HG02840 (cell line): Measurements from ENCODE around the gene HINT3.
"Not testable (repeated sequence)": the region's sequence is repeated elsewhere in the genome, so short reads cannot be mapped to it uniquely, and the experiment has no call there.

Experiments used
- ATAC-seq: cut with Tn5 transposase; IDR thresholded peaks from one replicate; pipeline ENCODE4 v1.9.1; 2021; ENCODE audit warnings: mild to moderate bottlenecking, moderate library complexity, moderate number of reproducible peaks; ENCODE audit not compliant: unreplicated experiment, low FRiP score

The HINT3 gene

DNA sequence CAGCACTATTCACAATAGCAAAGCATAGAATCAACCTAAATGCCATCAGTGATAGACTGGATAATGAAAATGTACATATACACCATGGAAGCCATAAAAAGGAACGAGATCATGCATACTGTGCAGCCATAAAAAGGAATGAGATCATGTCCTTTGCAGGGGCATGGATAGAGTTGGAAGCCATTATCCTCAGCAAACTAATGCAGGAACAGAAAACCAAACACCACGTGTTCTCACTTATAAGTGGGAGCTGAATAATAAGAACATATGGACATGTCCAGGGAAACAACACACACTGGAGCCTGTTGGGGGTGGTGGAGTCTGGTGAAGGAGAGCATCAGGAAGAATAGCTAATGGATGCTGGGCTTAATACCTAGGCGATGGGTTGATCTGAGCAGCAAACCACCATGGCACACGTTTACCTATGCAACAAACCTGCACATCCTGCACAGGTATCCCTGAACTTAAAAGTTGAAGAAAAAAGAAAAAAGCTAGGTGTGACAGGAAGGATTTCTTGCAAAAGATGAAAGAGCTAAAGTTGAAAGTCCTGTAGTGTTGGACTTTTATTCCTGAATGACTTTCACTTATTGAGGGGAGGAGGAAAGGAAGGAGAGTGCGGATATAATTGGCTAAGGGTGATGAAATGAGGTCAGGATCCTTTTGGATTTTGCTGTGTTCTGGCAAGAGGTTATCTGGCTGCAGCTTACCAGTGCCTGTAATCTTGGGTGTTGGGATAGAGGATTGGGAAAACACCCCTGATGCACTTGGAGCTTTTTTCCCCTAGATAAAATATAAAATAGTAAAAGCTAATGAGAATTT lies 38.3 kb downstream of the HINT3 start:
- ATAC-seq = no peak

GRCh38 chr6:125995972-125996580 lies 39.5 kb downstream of the HINT3 start:
- peak; percentile 95 for ATAC-seq

DNA sequence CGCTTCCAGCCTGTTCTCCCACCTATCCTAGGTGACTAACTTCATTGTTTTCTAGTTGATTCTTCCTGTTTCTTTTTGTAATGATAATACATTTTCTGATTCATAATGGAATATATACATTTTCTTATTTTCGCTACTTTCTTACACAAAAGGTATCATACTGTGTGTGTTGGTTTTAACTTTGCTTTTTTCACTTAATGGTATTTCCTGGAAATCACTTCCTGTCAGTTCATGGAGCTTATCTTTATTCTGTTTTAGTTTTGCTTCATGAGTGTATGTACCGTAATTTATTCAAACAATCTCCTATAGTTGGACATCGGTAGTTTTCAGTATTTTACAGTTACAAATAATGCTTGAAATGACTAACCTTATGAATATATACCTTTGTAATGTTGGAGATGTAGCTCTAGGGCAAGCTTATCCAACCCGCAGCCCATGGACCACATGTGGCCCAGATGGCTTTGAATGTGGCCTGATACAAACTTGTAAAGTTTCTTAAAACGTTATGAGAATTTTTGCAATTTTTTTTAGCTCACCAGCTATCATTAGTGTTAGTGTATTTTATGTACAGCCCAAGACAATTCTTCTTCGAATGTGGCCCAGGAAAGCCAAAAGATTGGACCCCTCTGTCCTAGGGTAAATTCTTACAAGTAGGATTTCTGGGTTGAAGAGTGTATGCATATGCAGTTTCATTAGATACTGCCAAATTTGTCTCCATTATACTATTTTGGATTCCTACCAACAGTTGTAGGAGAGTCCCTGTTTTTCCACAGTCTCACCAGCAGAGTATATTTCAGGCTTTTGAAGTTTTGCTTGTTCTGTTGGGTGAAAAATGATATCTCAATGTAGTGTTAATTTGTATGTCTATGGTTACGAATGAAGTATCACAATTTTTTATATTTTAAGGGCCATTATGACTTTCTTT lies 46.4 kb downstream of the HINT3 start:
- ATAC-seq = no peak

DNA sequence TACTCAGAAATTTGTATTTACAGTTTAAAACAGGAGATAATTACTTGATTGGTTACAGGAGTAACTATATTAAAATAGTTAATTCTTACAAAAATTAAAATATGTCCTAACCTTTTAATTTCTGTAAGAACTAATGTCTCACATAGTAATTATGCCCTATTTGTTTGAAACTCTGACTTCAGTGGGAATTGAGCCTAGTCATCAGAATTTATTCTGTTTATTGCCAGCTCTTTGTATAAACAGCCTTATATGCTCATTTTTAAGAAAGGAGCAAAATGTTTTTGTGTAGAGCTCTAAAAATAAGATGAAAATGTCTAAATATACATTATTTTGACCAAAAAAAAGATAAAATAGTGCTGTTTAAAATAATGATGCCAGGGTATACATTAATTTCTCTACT lies 51.2 kb downstream of the HINT3 start:
- no peak for ATAC-seq

DNA sequence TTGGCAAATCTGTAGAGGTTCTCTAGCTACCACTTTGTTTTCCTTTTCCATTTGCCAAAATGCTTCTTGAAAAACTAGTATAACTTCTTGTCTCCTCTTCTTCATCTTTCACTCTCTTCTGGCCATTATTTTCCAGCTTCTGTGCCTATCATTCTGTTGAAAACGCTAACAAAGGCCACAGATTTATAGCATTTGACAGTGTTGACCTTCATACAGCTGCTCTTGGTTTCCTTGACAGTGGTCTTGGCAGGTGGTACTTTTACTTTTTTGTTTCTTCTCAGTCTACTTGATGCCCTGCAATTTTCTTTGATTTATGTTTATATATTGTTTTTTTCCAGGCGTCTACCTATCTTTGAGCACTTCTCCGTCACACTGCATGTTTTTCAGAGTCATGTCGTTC lies 53.5 kb downstream of the HINT3 start:
- ATAC-seq = no peak

DNA sequence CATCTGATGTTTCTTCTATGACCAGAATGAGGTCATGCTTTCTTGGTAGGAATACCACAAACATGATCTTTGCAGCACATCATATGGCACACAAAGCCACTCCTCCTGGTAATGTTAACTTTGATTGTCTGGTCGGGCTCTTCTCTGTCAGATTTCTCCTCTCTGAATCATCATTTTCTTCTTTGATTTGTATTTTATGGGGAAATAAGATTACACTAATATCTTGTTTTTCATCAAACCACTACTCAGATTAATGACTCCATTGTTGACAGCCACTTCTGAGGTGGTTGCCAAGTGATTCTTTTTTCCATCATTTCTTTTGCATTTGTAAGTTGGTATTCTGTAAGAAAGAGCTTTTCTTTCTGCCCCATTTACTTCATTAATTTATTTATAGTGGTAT lies 59.3 kb downstream of the HINT3 start:
- ATAC-seq = no peak

- ATAC-seq = no peak
Observed at GRCh38 chr6:126016591-126016990, 60.0 kb downstream of the HINT3 start.

GRCh38 chr6:126017668-126018067 lies 61.1 kb downstream of the HINT3 start:
- ATAC-seq = no peak

DNA sequence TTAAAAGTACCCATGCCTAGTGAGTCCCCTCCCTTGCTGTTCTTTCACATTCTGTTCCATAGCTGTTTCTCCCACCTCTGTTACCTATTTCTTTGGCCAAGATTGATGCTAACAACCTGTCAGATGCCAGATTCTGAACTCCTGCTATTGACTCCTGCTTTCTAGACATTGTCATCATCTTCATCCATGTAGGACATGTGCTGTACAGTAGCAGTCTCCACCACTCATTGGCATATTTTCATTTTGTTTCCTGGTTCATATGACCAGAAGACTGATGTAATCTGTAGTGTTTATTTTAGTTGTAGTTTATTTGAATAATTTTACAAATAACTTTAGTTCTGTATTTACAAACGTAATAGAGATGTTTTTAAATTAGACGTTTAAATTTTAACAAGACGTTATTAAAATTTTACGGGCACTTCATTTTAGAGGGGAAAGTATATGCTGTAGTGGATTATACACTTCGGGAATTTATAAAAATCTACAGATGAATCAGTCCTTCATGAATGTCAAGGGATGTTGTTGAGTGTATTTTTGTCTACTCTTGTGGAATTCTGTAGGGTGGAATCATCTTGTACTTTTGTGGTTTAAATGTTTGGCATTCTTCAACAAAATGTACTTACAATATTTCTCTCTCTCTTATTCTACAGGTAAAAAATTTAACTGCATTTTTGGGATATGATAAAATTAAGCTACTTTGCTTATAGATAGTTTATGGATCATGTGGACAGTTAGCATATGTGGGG lies 63.9 kb downstream of the HINT3 start:
- ATAC-seq = no peak

- not testable (repeated sequence) for ATAC-seq
Observed at GRCh38 chr6:126023474-126023873, 66.9 kb downstream of the HINT3 start.

GRCh38 chr6:126026001-126026400 lies 69.4 kb downstream of the HINT3 start:
- ATAC-seq = no peak

GRCh38 chr6:126027601-126028000 lies 71.0 kb downstream of the HINT3 start:
- no peak for ATAC-seq
